IgD-negative memory B cell (primary cell): ENCODE measurements around the gene CISD3. TPM values are rescaled to one million over a fixed set of nuclear protein-coding genes. Genes with fewer than 3 reads are reported as not detected.

Experiments
- H3K27ac Mint-ChIP-seq, 3 donors: one replicate each; pipeline ENCODE4 v1.8.0; 2020 to 2022; ENCODE audit warnings: mild to moderate bottlenecking in 3 of 3, mixed read lengths in 3 of 3, moderate library complexity in 1 of 3
- H3K27me3 Mint-ChIP-seq: one replicate; pipeline ENCODE4 v1.8.0; 2021; ENCODE audit warnings: mixed read lengths
- H3K36me3 Mint-ChIP-seq: one replicate; pipeline ENCODE4 v1.8.0; 2020; ENCODE audit warnings: mild to moderate bottlenecking, mixed read lengths
- H3K4me1 Mint-ChIP-seq, 3 donors: one replicate each; pipeline ENCODE4 v1.8.0; 2020 to 2022; ENCODE audit warnings: mixed read lengths in 3 of 3, mild to moderate bottlenecking in 1 of 3
- H3K4me3 Mint-ChIP-seq, 4 donors: one replicate each; pipeline ENCODE4 v1.8.0; 2020 to 2022; ENCODE audit warnings: mild to moderate bottlenecking in 4 of 4, mixed read lengths in 4 of 4, moderate library complexity in 3 of 4
- H3K9me3 Mint-ChIP-seq, 3 donors: one replicate each; pipeline ENCODE4 v1.8.0; 2020 to 2021; ENCODE audit warnings: mixed read lengths in 3 of 3, mild to moderate bottlenecking in 1 of 3
- polyA plus RNA-seq: library from polyadenylated mRNA; unstranded; fragments of 300-500 nt; fragmentation: Illumina TruSeq; gene quantifications from one replicate; pipeline ENCODE4 v1.2.3, GENCODE V29; 2021

Gene CISD3
- polyA plus RNA-seq, 1 donor from 2014 or later, result 29.1 TPM

GRCh38 chr17:38729368-38729885 lies 714 bp upstream of the CISD3 start:
- peaks cover 17 to 42% (median 27%) of the 10 kb centered on the region in 3 donors for H3K4me1 Mint-ChIP-seq
- H3K27ac Mint-ChIP-seq, result peak overlapping the region in 2 of 3 donors; percentile 71 to 81
- H3K36me3 Mint-ChIP-seq, result peaks cover under 1% of the 10 kb centered on the region
- no peaks in the 10 kb centered on the region for H3K27me3 Mint-ChIP-seq
- no peaks in the 10 kb centered on the region for H3K9me3 Mint-ChIP-seq
- H3K4me3 Mint-ChIP-seq, result peak overlapping the region; percentile 64 to 89 (median 76)

GRCh38 chr17:38730526-38731379 lies 612 bp downstream of the CISD3 start:
- Mint-ChIP-seq H3K4me3 (peak overlapping the region; percentile 82 to 96 (median 90)), H3K4me1 (peaks cover 17 to 42% (median 27%) of the 10 kb centered on the region in 3 donors), H3K27ac (peak overlapping the region in 2 of 3 donors; percentile 82 to 91), H3K27me3 (peaks cover 1% of the 10 kb centered on the region), H3K36me3 (peaks cover 2% of the 10 kb centered on the region), H3K9me3 (no peaks in the 10 kb centered on the region)

GRCh38 chr17:38731526-38732294 lies 1.6 kb downstream of the CISD3 start:
- H3K36me3 Mint-ChIP-seq, result peaks cover 2% of the 10 kb centered on the region
- peak overlapping the region; percentile 22 to 82 (median 62) for H3K4me3 Mint-ChIP-seq
- peak overlapping the region; percentile 78 to 83 (median 82) for H3K27ac Mint-ChIP-seq
- no peaks in the 10 kb centered on the region for H3K9me3 Mint-ChIP-seq
- peaks cover 1% of the 10 kb centered on the region for H3K27me3 Mint-ChIP-seq
- peaks cover 17 to 40% (median 27%) of the 10 kb centered on the region in 3 donors for H3K4me1 Mint-ChIP-seq

GRCh38 chr17:38732376-38733281 lies 2.5 kb downstream of the CISD3 start:
- peaks cover 1% of the 10 kb centered on the region for H3K27me3 Mint-ChIP-seq
- H3K27ac Mint-ChIP-seq, result peak overlapping the region; percentile 71 to 83 (median 78)
- H3K4me1 Mint-ChIP-seq, result peaks cover 15 to 35% (median 22%) of the 10 kb centered on the region in 3 donors
- H3K36me3 Mint-ChIP-seq, result peaks cover 2% of the 10 kb centered on the region
- H3K9me3 Mint-ChIP-seq, result no peaks in the 10 kb centered on the region
- H3K4me3 Mint-ChIP-seq, result peak overlapping the region in 1 of 4 donors; percentile 82

- Mint-ChIP-seq H3K9me3 (no peaks in the 10 kb centered on the region), H3K4me3 (peak overlapping the region in 1 of 4 donors; percentile 60), H3K27ac (peak overlapping the region in 2 of 3 donors; percentile 71 to 78), H3K36me3 (peaks cover 2% of the 10 kb centered on the region), H3K4me1 (peaks cover 7 to 30% (median 14%) of the 10 kb centered on the region in 3 donors), H3K27me3 (peaks cover 1% of the 10 kb centered on the region)
Observed at GRCh38 chr17:38733282-38733981, 3.3 kb downstream of the CISD3 start.

- peak overlapping the region in 2 of 3 donors; percentile 71 to 75 for H3K27ac Mint-ChIP-seq
- peaks cover 2% of the 10 kb centered on the region for H3K36me3 Mint-ChIP-seq
- peaks cover 3% of the 10 kb centered on the region for H3K27me3 Mint-ChIP-seq
- no peaks in the 10 kb centered on the region for H3K9me3 Mint-ChIP-seq
- peak overlapping the region in 1 of 4 donors; percentile 60 for H3K4me3 Mint-ChIP-seq
- peaks cover 7 to 23% (median 11%) of the 10 kb centered on the region in 3 donors for H3K4me1 Mint-ChIP-seq
Observed at GRCh38 chr17:38733982-38734973, 4.1 kb downstream of the CISD3 start.

- Mint-ChIP-seq H3K4me3 (peak overlapping the region in 2 of 4 donors; percentile 10 to 12), H3K27me3 (peaks cover 4% of the 10 kb centered on the region), H3K4me1 (peaks cover 7 to 19% (median 7%) of the 10 kb centered on the region in 3 donors), H3K9me3 (no peaks in the 10 kb centered on the region), H3K27ac (peak overlapping the region in 1 of 3 donors; percentile 22), H3K36me3 (peaks cover 2% of the 10 kb centered on the region)
Observed at GRCh38 chr17:38735161-38735997, 5.2 kb downstream of the CISD3 start.

- H3K36me3 Mint-ChIP-seq, result peaks cover 2% of the 10 kb centered on the region
- peak overlapping the region in 1 of 4 donors; percentile 56 for H3K4me3 Mint-ChIP-seq
- H3K27me3 Mint-ChIP-seq, result peaks cover 7% of the 10 kb centered on the region
- H3K4me1 Mint-ChIP-seq, result peaks cover 0 to 7% (median 4%) of the 10 kb centered on the region in 3 donors
- no peaks in the 10 kb centered on the region for H3K9me3 Mint-ChIP-seq
- H3K27ac Mint-ChIP-seq, result no peak overlapping the region
Observed at GRCh38 chr17:38738007-38738662, 8.0 kb downstream of the CISD3 start.

GRCh38 chr17:38738686-38739085 lies 8.5 kb downstream of the CISD3 start:
- no peaks in the 10 kb centered on the region for H3K9me3 Mint-ChIP-seq
- peaks cover 2% of the 10 kb centered on the region for H3K36me3 Mint-ChIP-seq
- peaks cover 0 to 6% (median 4%) of the 10 kb centered on the region in 3 donors for H3K4me1 Mint-ChIP-seq
- peaks cover 7% of the 10 kb centered on the region for H3K27me3 Mint-ChIP-seq
- H3K4me3 Mint-ChIP-seq, result no peak overlapping the region
- no peak overlapping the region for H3K27ac Mint-ChIP-seq

GRCh38 chr17:38739305-38739704 lies 9.2 kb downstream of the CISD3 start:
- Mint-ChIP-seq H3K36me3 (peaks cover 2% of the 10 kb centered on the region), H3K27me3 (peaks cover 7% of the 10 kb centered on the region), H3K27ac (no peak overlapping the region), H3K9me3 (no peaks in the 10 kb centered on the region), H3K4me1 (peaks cover 0 to 5% (median 4%) of the 10 kb centered on the region in 3 donors), H3K4me3 (no peak overlapping the region)

GRCh38 chr17:38740044-38740443 lies 9.9 kb downstream of the CISD3 start:
- Mint-ChIP-seq H3K9me3 (no peaks in the 10 kb centered on the region), H3K27ac (no peak overlapping the region), H3K4me3 (no peak overlapping the region), H3K36me3 (no peaks in the 10 kb centered on the region), H3K4me1 (peaks cover 0 to 4% (median under 1%) of the 10 kb centered on the region in 3 donors), H3K27me3 (peaks cover 11% of the 10 kb centered on the region)
